SU-DHL-6 (cell line): Measurements from ENCODE around the gene SLC44A1.

Experiments
- H2AFZ ChIP-seq: fragments of 200-600 bp; sonication (generic); 2 replicates; pipeline ENCODE4 v1.6.1; 2014; ENCODE audit warnings: low read depth, mild to moderate bottlenecking, moderate library complexity, mixed read lengths, antibody characterized with exemption, low read length; ENCODE audit not compliant: severe bottlenecking
- H3F3A ChIP-seq: fragments of 200-600 bp; shearing (Covaris generic); 2 replicates; pipeline ENCODE4 v1.6.0; 2016; ENCODE audit warnings: antibody characterized with exemption, mild to moderate bottlenecking; ENCODE audit not compliant: insufficient read depth
- H3K27ac ChIP-seq: fragments of 200-600 bp; sonication (generic); 2 replicates; pipeline ENCODE4 v1.5.1; 2016; ENCODE audit warnings: low read depth, mild to moderate bottlenecking, low read length, moderate library complexity, mixed read lengths
- H3K27me3 ChIP-seq: fragments of 200-600 bp; sonication (generic), shearing (Covaris generic); 2 replicates; pipeline ENCODE4 v1.6.0; 2014; ENCODE audit warnings: mild to moderate bottlenecking, low read length
- H3K36me3 ChIP-seq: fragments of 200-600 bp; sonication (generic); 2 replicates; pipeline ENCODE4 v1.6.1; 2014; ENCODE audit warnings: mild to moderate bottlenecking, low read length, mixed read lengths
- H3K4me2 ChIP-seq: fragments of 300-600, 200-600 bp; shearing (Covaris generic), sonication (generic); 2 replicates; pipeline ENCODE4 v1.6.0; 2014; ENCODE audit warnings: low read length, low read depth, mild to moderate bottlenecking; ENCODE audit not compliant: poor library complexity, severe bottlenecking
- H3K4me3 ChIP-seq: fragments of 200-600 bp; sonication (generic); 2 replicates; pipeline ENCODE4 v1.5.1; 2014; ENCODE audit warnings: antibody characterized with exemption, low read length, mild to moderate bottlenecking, mixed read lengths; ENCODE audit not compliant: insufficient read depth, poor library complexity, severe bottlenecking
- H3K79me2 ChIP-seq: fragments of 200-600 bp; sonication (generic); 2 replicates; pipeline ENCODE4 v1.6.1; 2014; ENCODE audit warnings: mild to moderate bottlenecking, low read length, moderate library complexity; ENCODE audit not compliant: insufficient read depth
- H3K9ac ChIP-seq: fragments of 200-600 bp; sonication (generic); 2 replicates; pipeline ENCODE4 v1.7.0; 2014; ENCODE audit warnings: mild to moderate bottlenecking, low read length
- H3K9me2 ChIP-seq: fragments of 200-600 bp; sonication (generic); replicated peaks from 2 replicates; pipeline ENCODE4 v1.6.1; 2014; ENCODE audit warnings: low read length; ENCODE audit not compliant: insufficient read depth
- H3K9me3 ChIP-seq: fragments of 200-600 bp; sonication (generic); 2 replicates; pipeline ENCODE4 v1.6.1; 2014; ENCODE audit warnings: low read length, mixed read lengths; ENCODE audit not compliant: insufficient read depth
- H4K20me1 ChIP-seq: fragments of 200-600 bp; sonication (generic); 2 replicates; pipeline ENCODE4 v1.6.1; 2014; ENCODE audit warnings: low read depth, mild to moderate bottlenecking, antibody characterized with exemption, low read length, moderate library complexity, mixed read lengths
- EZH2phosphoT487 ChIP-seq: fragments of 200-600 bp; sonication (generic), shearing (Covaris generic); conservative IDR thresholded peaks from 2 replicates; pipeline ENCODE4 v1.6.1; 2018; ENCODE audit warnings: mild to moderate bottlenecking, antibody characterized with exemption, low read length, moderate library complexity, mixed read lengths
- TF ChIP-seq, protein P1 (sequence below): fragments of 200-600 bp; sonication (generic); IDR thresholded peaks from one replicate; pipeline ENCODE4 v1.5.1; 2017; ENCODE audit warnings: antibody characterized with exemption, mild to moderate bottlenecking, low read length, moderate library complexity; ENCODE audit not compliant: insufficient read depth, poor library complexity, severe bottlenecking

The SLC44A1 gene

DNA sequence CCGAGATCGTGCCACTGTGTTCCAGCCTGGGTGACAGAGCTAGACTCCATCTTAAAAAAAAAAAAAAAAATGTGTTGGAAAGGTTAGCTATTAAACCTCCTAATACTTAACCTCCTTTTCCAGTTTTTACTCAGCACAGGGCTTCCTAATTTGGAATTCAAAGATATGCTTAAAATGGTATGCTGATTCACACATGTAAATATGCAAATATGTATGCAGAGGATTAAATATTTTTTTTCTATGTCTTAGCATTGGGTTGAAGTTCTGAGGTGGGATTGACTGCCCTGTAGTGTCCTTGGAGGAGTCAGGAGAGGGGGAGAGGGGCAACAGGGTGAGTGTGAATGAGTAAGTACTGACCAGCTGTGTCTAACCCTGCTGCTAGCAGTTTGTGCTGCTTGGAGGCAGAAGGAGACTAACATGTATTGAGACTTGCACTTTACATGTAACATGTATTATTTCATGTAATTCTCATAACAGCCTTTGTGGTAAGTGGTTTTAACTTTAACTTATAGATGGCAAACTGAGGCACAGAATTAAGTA is 63.2 kb downstream of the SLC44A1 start:
- TF ChIP-seq, protein P1, sequence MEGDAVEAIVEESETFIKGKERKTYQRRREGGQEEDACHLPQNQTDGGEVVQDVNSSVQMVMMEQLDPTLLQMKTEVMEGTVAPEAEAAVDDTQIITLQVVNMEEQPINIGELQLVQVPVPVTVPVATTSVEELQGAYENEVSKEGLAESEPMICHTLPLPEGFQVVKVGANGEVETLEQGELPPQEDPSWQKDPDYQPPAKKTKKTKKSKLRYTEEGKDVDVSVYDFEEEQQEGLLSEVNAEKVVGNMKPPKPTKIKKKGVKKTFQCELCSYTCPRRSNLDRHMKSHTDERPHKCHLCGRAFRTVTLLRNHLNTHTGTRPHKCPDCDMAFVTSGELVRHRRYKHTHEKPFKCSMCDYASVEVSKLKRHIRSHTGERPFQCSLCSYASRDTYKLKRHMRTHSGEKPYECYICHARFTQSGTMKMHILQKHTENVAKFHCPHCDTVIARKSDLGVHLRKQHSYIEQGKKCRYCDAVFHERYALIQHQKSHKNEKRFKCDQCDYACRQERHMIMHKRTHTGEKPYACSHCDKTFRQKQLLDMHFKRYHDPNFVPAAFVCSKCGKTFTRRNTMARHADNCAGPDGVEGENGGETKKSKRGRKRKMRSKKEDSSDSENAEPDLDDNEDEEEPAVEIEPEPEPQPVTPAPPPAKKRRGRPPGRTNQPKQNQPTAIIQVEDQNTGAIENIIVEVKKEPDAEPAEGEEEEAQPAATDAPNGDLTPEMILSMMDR = no peak
- no peak for TF ChIP-seq EZH2phosphoT487
- Histone ChIP-seq H4K20me1 (no peaks in the 10 kb centered on the region), H3K9me3 (no peaks in the 10 kb centered on the region), H3K9ac (no peak overlapping the region), H3K27ac (no peak overlapping the region), H3K36me3 (no peaks in the 10 kb centered on the region), H2AFZ (no peak overlapping the region), H3K4me3 (no peak overlapping the region), H3K27me3 (no peaks in the 10 kb centered on the region), H3K4me2 (no peak overlapping the region), H3K79me2 (no peaks in the 10 kb centered on the region), H3F3A (no peaks in the 10 kb centered on the region), H3K9me2 (no peaks in the 10 kb centered on the region)

DNA sequence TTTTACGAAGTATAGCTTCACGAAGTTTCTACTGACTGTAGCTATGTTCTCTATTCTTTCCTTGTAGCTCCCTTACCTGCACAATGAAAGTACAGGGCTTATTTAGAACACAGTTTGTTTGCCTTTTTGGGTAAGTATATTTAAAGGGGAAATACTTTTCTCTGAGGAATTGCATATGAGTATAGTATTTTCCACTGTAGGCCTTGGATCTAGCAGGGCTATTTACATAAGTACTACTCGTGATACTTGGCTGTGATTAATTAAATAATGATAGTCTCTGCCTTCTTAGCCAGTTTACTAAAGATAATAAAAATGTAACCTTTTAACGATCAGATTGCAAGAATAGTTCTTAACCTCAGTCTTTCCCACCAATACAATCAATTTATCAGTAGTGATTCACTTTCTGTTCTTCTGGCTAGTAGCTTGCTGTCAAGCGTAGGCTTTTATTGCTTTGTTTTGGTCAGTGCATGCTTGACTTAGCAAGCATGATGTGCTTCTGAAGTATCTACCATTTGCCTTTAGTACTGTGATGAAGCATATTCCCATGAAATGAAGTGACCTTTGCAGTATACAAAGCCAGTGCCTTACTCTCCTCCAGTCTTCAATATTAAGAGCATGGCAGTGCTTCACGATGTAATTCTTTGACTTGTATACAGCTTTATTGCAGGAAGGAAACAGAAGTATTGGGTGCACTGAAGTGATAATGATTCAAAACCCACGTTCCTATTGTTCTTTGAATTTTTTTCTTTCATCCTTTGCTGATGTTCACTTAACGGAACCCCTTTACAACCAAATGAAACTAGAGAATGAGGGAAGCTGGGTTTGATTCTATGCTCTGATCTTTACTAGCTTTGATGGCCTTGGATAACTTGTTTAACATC is 64.2 kb downstream of the SLC44A1 start:
- no peak overlapping the region for H3K9ac ChIP-seq
- H3F3A ChIP-seq = no peaks in the 10 kb centered on the region
- H3K79me2 ChIP-seq = no peaks in the 10 kb centered on the region
- H3K4me3 ChIP-seq = no peak overlapping the region
- no peak overlapping the region for H3K27ac ChIP-seq
- H3K36me3 ChIP-seq = no peaks in the 10 kb centered on the region
- H3K4me2 ChIP-seq = no peak overlapping the region
- H3K9me2 ChIP-seq = no peaks in the 10 kb centered on the region
- H2AFZ ChIP-seq = no peak overlapping the region
- no peaks in the 10 kb centered on the region for H4K20me1 ChIP-seq
- no peaks in the 10 kb centered on the region for H3K27me3 ChIP-seq
- TF ChIP-seq EZH2phosphoT487 = no peak
- TF ChIP-seq, protein P1 = no peak
- no peaks in the 10 kb centered on the region for H3K9me3 ChIP-seq

DNA sequence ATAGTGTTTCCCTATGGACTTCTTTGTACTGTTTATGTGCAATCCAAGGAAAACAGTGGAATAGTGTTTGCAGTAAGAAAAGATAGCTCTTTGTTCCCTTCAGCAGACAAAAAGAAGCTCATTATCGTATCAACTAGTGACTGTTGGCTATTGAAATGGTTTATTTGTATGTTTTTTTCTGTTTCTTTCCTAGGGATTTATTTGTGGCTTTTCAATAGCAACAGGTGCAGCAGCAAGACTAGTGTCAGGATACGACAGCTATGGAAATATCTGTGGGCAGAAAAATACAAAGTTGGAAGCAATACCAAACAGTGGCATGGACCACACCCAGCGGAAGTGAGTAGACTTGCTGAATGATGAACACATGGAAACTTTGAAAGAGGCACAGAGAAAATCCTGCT is 65.1 kb downstream of the SLC44A1 start:
- Histone ChIP-seq H3K27ac (no peak overlapping the region), H3K4me3 (no peak overlapping the region), H3K36me3 (no peaks in the 10 kb centered on the region), H3K4me2 (no peak overlapping the region), H4K20me1 (no peaks in the 10 kb centered on the region), H3K27me3 (no peaks in the 10 kb centered on the region), H3K9me2 (no peaks in the 10 kb centered on the region), H3K9me3 (no peaks in the 10 kb centered on the region), H3K9ac (no peak overlapping the region), H3F3A (no peaks in the 10 kb centered on the region), H2AFZ (no peak overlapping the region), H3K79me2 (no peaks in the 10 kb centered on the region)
- no peak for TF ChIP-seq EZH2phosphoT487
- TF ChIP-seq, protein P1 = no peak
